ENCODE measurements around the gene DSG2.
"Not testable (repeated sequence)": the region's sequence is repeated elsewhere in the genome, so short reads cannot be mapped to it uniquely, and the experiment has no call there.

Gene DSG2

DNA sequence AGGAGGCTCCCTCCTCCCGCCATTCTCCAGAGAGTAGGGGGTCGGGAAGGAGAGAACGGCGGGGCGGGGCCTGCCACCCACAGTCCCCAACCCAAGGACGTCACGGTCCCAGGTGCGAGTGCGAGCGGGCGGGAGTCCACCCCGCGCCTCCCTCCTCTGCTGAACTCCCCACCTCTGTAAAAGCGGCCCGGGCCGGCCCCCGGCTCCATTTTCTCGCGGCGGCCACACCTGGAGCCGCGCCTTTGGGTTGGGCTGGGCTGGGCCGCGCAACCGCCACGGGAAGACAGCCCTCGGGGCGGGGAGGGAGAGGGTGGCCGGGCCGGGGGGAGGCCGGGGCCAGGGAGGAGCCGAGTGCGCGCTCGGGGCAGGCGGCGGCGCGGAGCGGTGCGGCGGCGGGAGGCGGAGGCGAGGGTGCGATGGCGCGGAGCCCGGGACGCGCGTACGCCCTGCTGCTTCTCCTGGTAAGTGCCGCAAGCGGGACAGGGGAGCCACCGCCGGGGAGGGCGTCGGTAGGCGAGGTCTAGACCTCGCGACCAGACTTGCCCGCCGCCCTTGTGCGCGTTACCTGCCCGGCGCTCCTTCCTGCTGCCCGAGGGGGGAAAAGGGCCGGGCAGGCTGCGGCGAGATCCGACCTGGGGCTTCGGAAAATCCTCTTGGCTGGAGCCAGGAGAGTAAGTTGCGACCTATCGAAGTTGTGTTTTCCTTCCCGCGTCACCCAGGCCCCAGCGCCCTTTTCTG lies at the start of gene DSG2:
Gene DSG2, plus strand, starts transcription at position 342 of the 738 bp plus-strand sequence. Its CDS starts 75 bp downstream, at position 417.
- DNase-seq = no peak

DNA sequence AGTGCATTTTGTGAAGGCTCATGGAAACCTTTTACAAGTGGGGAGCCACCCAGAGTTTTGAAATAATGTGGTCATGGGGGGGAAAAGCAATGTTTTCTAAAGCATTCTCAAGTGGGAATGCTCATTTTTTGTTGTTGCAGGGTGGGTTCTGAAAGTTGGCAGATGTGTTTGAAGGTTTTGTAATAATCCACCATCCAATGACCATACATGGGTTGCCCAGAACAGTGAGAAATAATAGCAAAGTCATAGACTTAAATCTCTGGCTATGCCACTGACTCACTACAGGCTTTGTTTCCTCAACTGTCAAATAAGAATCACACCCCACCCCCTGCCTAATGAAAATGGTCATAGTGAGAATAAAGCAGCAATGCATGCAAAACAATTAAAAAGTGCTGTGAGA lies 47.6 kb upstream of the DSG2 start:
- no peak for DNase-seq

DNA sequence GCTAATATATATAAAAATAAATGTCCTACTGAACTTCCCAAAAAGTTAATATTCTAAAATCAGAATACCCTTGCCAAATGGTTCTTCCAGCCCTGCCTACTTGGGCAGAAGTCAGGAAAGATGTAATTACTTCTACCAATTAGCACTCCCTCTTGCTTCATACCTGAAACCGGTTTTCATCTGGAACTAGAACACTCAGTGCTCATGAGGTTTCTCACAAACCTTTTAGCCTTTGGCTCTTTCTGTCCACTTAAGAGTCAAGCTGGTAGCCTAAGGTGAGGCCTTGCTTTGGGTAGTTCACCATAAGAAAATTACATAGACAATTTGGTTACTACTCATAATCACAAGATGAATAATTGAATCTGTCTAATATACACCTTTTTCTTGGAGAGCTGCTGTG lies 46.4 kb upstream of the DSG2 start:
- DNase-seq = no peak

DNA sequence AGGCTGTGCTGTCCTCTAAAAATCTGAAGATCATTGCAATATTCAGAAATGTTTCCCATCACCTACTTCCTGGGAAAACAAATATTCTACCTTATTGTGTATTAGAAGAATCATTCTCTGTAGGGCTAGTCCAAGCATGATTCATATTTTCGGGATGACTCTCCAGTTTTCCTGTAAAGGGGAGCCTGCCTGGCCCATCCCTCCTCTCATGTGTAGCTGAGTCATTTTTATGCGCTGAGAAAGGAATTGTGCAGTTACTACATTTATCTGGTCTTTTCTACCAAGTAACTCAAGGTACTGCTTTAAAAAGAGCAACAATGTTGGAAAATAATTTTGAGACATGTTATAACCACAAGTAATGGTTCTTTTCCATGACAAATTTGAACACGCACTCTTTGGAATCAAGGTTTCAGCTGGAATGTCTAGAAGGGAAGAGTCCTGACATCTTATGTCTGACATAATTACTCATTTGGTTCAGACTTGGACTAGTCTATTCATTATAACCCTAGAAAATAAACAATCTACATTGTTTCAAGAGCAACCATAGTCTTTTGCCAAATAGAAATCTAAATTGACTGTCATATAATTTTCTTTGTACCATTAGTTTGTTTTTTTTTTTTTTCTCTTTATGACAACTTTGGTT lies 43.8 kb upstream of the DSG2 start:
- no peak for DNase-seq

DNA sequence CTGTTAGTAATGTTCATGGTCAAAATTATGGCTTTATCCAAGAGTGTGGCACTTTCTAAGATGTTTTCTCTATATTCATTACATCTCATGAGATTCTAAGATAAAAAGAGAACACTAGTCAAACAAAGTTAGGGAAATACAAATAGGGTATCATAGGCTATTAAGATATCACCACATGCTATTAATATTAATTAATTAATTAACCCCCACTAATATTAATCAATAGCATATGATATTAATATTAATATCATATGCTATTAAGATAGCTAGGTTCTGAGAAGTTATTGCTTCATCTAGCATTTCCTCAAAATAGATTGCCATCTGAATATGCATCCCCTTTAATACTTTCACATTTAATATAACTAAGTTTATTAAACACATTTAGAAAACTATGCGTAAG lies 28.3 kb upstream of the DSG2 start:
- DNase-seq = no peak

DNA sequence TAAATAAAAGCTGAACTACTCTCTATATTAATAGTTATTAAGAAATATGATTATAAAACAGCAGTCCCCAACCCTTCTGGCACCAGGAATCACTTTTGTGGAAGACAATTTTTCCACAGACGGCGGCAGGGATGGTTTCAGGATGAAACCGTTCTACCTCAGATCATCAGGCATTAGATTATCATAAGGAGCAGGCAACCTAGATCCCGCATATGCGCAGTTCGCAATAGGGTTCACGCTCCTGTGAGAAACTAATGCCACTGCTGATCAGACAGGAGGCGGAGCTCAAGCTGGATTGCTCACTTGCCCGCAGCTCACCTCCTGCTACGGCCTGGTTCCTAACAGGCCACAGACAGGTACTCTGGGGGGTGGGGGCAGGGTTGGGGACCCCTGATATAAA lies 19.3 kb upstream of the DSG2 start:
- no peak for DNase-seq

DNA sequence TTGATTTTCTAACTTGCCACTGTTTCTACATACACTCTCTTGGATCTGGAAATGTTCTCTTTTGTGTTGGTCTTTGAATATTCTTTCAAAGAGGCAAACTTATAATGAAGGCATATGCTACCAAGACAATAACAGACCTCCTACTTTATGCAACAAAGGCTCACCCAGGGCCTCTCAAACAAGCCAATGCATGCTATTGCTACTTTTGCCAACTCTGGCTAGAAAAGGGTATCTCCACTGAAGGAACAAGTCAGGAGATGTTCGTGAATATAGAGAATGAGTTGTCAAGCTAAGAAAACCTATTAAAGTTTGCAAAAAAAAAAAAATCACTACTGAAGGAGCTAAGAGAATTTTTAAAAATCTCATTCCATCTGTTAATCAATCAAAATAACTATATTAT lies 15.9 kb upstream of the DSG2 start:
- DNase-seq = no peak

DNA sequence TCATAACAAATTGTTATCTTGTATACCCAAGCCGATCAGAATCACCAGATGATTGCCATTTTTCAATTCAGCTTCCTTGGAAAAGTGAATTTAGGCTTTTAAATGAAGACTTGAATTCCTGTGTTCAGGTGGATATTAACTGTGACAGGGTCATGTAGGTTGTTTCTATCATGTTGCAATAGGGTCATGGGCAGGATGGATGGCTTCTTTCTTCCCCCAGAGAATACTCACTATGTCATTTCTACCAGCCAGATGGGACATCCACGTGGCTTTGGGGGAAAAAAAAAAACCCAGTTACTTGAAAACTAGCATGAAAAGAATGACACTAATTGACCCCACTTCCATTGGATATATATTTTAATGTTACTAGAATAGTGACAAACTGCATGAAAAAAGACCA lies 14.6 kb upstream of the DSG2 start:
- no peak for DNase-seq

DNA sequence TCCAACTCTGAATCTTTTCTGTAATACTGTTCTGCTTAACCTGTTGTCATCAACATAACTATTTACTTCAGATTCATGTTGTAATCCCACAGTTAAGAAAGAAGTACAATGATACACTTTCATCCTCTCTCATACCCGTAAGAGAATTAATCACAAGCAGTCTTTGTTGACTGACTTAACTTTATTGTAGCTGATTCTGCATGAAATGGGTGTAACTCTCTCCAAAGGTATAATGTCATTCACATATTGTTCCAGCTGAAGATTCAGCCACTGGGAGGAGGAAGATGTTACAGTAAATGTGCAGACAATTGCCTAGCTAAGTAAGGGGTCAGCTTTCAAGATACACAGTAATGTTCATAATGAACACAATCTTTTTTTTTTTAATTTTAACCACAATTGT lies 13.5 kb upstream of the DSG2 start:
- DNase-seq = no peak

DNA sequence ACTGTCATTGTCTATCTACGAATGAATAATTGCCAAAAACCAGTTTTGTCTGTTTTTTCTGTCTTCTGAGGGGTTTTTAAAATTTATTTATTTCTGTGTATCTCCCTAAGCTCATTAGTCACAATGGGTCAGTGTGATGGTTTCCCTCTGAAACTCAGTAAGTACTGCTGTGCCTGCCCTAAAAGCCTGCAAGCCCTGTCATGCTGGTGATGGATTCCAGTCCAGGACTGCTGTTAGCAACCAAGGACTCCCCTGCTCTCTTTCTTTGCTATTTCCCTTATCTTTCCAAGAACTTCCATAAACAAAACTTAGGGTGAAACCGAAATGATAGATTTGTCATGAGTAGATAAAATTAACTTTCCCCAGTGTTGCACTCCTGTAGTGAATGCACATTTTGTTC lies 11.8 kb upstream of the DSG2 start:
- no peak for DNase-seq

DNA sequence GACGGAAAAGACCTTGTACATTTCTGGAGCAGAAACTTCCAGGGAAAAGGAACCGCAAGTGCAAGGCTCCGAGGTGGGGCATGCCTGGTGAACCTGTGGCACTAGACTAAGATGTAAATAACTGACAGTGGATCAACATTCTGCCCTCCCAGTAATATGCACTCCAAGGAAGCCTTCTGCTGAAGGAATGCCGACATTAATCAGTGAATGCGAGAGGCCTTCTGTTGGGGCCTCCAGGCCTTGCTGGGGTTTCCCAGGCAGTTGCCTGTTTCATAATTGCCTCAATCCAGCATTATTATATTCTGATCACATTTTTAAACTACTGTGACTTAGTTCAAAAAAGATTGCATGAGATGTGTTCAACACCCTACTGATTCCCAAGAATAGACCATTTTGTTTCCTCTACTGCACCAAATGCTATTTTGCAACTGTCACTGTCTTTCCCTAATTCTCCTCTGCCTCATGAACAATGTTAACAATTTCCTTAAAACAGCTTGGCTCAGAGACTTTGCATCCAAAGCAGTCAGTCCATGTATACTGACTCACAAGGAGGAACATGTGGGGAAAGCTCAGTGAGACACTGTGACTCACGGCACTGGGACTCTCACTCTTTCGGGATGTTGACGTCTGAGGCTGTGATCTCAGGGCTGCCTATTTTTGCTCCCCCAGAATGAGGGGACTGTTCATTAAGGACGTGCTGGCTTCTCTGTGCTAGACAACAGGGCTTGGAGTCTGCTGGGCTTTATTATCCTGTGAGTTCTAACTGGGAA lies 10.5 kb upstream of the DSG2 start:
- DNase-seq = no peak

DNA sequence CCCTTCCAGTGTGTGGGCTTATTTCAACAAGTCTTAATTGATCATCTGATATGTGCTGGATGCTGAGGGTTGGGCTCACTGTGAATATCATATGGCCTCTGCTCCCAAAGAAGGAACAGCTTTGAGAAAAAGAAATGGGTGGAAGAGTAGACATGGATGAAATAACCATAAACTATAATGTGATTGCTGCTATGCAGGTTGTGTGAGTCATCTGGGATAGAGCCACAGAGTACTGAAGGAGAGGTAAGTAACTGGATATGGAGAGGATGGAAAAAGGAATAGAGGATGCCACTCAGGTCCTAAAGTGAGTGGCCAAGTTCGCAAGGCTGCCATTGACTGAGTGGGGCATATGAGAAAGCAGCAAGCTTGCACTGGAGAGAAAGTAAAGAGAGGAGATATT lies 8.7 kb upstream of the DSG2 start:
- DNase-seq = no peak

DNA sequence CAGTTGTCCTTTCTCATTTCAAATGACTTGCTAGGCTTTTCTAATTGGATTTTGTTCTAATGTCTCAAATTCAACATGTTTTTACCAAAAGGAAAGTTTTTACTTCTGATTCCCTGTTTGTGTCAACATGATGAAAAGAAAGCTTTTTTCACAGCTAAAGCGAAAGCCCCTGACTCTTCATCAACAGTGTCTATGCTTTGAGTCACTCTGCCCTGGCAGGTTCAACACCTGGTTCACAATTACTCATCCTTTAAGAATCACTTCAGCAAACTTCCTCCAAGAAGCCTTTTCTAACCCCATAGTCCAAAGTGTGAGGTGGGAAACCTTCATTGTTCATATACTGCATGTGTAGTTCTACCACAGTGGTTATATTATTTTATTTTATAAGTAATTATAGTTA lies 7.6 kb upstream of the DSG2 start:
- no peak for DNase-seq

DNA sequence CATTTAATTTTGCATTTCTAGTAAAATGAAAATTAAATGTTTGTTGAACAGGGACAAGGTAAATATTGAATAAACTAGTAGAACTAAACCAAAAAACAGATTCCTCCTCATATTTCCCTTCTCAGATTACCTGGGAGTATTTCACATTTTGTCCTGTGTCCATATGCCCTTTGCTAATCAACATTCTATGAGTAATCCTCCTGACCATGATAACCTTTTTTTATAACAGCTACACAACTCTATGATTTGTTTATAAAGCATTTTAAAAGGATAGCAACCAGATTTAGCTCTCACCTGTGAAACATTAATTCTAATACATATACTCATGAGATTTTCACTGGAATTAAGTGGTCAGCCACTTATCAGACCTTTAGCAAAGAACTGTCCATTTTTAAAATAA lies 7.1 kb upstream of the DSG2 start:
- DNase-seq = no peak

DNA sequence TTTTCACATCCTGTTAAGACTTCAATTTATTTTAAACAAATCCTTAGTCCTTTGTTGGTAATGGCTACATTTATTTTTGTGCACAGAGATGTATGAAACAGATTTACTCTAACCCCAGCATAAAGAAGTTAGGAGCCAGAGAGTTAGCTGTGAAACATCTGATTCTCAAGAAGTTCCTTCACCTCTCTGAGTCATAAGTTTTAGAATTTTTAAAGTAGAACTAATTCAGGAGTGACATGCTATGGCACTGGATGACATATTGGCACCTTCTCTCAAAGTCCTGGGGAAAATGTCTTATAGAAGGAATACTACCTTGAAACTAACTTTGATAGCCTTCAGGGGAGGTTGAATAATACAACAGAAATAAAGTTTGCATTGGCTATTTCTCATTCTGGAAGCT lies 6.4 kb upstream of the DSG2 start:
- no peak for DNase-seq

DNA sequence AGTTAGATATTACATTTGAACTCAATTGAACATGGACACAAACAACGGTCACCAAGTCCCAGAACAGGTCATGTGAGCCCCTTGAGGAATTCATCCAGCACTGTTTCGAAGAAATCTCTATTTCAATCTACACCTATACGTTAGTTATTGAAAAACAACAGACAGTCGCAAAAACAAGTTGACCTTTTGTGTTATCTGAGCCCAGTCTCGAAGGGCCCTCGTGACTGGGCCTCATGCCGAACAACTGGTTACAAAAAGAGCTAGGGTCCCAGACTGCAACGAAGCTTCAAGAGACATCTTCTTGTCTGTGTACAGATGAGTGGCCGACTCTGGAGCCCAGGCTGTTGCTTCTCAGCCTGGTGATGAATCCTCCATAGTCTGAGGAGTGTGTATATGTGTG lies 5.3 kb upstream of the DSG2 start:
- DNase-seq = no peak

DNA sequence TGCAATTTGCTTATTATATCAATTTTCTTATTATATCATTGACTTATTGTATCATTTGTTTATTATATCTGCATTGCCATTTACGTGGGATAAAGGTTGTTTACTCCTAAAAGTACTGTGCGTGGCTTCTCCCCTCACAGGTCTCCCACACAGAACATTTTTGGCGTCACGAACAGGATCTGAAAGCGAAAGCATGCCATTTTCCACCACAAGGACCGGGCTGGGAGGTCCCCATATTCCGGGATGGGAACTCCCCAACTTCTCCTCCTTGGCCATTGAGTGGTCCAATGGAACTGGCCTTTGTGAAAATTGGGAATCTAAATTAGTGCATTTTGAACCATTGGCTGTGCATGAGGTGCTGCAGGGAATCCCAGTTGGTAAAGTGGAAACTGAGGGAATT lies 4.8 kb upstream of the DSG2 start:
- no peak for DNase-seq

DNA sequence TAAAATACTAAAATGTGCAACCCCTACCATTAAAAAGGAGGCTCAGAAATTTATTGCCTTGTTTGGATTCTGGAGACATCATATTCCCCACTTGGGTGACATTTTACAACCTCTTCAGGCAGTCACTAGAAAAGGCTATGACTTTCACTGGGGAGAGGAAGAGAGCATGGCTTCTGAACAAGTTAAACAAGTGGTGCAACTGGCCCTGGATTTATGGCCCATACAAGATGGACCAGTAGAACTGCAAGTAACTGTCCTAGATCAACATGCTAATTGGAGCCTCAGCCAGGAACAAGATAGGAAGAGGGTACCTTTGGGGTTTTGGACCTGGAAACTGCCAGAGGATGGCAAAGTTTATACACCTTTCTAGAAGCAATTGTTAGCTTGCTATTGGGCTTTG lies 4.0 kb upstream of the DSG2 start:
- no peak for DNase-seq

DNA sequence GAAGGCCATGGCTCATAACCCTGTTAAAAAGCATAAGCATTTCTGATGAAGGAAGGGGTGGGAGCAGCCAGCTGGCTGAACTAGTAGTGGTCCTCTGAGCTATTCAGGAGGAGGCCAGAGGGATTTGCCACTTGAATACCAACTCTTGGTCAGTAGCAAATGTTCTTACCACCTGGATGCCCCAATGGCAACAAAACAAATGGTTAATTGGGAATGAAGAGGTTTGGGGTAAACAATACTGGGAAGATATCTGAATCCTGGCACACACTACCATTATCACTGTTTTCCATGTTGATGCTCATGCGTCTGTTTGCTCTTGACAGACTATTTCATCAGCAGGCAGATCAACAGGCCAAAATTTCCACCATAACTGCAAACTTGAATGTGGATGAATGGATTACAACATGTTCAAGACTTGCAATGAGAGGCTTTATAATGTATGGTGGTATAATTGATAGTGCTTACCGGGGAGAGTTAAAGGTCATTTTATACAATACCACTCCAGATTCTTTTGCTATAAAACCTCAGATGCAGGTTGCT lies 3.2 kb upstream of the DSG2 start:
- DNase-seq = not testable (repeated sequence)

DNA sequence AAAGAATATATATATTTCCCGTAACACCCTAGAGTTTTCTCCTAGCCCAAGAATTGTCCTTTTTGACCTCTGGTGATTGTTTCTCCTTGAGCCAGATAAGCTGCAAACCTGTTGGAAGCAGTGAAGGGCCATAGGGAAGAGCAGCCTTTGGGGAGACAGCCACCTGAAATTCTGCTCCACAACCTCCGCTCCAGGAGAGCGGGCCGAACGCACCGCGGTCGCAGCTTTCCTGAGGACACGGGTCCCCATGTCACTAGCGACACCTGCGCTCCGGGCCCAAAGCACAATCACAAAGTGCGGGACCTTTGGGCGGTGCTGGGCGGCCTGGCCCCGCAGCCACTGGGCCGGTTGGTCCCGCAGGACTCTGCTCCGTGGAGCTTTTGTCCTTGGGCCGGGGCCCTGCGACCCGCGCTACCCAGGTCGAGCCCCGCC lies 557 bp upstream of the DSG2 start:
- no peak for DNase-seq

DNA sequence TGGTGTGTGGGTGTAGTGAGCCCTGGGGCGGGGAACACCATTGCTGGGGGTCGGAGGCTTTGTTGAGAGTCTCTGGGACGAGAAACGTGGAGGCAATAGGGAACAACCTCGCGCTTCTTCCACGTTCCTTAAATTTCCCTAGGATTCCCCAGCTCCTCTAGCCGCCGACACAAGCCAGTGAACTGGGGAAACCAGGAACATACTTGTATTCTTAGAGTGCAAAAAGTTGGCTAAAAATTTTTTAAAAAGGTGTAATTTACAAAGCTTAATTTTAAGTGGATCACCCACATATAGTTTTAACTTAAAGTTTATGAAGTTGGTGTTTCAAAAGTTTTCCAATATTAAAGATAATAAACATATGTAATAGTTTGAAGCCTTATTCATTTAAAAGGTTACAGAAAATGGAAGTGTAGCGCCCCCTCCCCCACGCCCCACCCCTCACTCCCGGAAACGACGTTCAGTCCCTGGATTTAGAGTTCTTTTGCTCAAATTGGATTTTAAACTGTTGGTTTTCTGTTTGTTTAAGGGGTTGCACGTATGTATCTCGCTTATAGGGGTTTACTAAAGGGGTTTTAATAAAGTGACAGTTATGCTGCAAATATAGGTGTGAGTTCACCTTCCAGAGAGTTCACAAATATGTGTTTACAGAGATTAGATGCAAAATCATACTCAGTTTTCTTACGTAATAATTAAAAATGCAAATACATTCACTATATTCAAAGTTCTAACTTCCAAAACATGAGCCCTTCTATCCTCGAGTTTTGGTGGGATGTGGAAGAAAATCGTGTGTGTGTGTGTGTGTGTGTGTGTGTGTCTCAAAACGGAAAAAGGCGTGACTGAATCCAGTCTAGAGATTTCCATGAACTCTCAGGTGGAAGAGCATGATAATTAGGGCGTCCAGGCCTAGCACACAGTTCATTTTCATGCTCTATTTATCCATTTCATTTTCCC lies 872 bp downstream of the DSG2 start:
- DNase-seq = no peak

DNA sequence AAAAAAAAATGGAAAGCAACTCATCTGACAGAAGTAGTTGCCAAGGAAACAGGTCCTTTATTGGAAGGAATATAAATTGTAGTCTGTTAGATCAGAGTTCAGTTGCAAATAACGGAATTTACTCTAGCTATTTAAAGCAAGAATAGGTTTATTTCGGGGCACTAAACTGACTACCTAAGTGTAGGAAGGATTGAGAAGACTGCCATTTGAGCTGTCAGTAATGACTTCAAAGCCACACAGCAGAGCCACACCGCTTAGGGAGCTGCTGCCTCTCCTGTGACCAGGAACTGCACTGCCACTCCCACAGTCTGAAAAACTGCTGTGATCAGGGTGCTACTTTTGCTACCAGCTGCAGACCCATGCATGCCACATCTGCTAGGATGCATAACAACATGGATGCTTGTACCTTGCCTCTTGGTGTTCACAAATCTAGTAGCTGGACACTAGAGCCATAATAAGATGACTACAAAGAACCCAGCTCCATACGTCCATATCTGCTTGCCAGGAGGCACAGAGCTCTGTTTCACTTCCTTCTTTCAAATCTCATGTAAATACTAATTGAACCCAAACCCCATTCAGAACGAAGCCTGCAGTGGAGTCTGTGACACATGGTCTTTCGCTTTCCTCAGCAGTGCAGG lies 2.2 kb downstream of the DSG2 start:
- no peak for DNase-seq

Data from EL (cell line).